Stimulated activated CD8-positive, alpha-beta memory T cell treated with anti-CD3 and anti-CD28 coated beads, Interleukin-15, amount 100 ng/mL, for 24 hours (primary cell): ENCODE data around the gene DNHD1.

Experiments
- DNase-seq: peaks from one replicate; pipeline ENCODE4 v3.0.0-alpha.2; 2020; ENCODE audit warnings: low read depth

Gene DNHD1

GRCh38 chr11:6565325-6565724 is 68.2 kb downstream of the DNHD1 start:
- no peak for DNase-seq

- no peak for DNase-seq
Measured at GRCh38 chr11:6565988-6566703, 69.1 kb downstream of the DNHD1 start.

GRCh38 chr11:6566704-6567370 is 69.8 kb downstream of the DNHD1 start:
- DNase-seq = no peak

- no peak for DNase-seq
Measured at GRCh38 chr11:6567371-6567745, 70.3 kb downstream of the DNHD1 start.

- DNase-seq = no peak
Measured at GRCh38 chr11:6568191-6568918, 71.3 kb downstream of the DNHD1 start.

- DNase-seq = no peak
Measured at GRCh38 chr11:6569706-6570105, 72.6 kb downstream of the DNHD1 start.

GRCh38 chr11:6570691-6571427 is 73.8 kb downstream of the DNHD1 start:
- DNase-seq = no peak

- DNase-seq = no peak
Measured at GRCh38 chr11:6571434-6572008, 74.4 kb downstream of the DNHD1 start.

GRCh38 chr11:6572215-6572614 is 75.1 kb downstream of the DNHD1 start:
- no peak for DNase-seq

GRCh38 chr11:6574816-6575715 is 78.0 kb downstream of the DNHD1 start:
- DNase-seq = no peak

- DNase-seq = no peak
Measured at GRCh38 chr11:6576471-6577373, 79.6 kb downstream of the DNHD1 start.

- DNase-seq = no peak
Measured at GRCh38 chr11:6578134-6578533, 81.1 kb downstream of the DNHD1 start.

GRCh38 chr11:6579681-6580080 is 82.6 kb downstream of the DNHD1 start:
- no peak for DNase-seq

- no peak for DNase-seq
Measured at GRCh38 chr11:6583584-6583983, 86.5 kb downstream of the DNHD1 start.

- no peak for DNase-seq
Measured at GRCh38 chr11:6584528-6584927, 87.4 kb downstream of the DNHD1 start.

- DNase-seq = no peak
Measured at GRCh38 chr11:6586434-6587359, 89.6 kb downstream of the DNHD1 start.

GRCh38 chr11:6587360-6587953 is 90.4 kb downstream of the DNHD1 start:
- DNase-seq = no peak

- DNase-seq = no peak
Measured at GRCh38 chr11:6588018-6588417, 90.9 kb downstream of the DNHD1 start.
